ENCODE data around the gene PURA.
A peak's percentile ranks its signal among the peaks of the same experiment; 100 is the strongest.

Gene PURA

GRCh38 chr5:140109759-140110645, 3.9 kb upstream of the PURA start:
- DNase-seq, result no peak

GRCh38 chr5:140110646-140110957, 3.3 kb upstream of the PURA start:
- DNase-seq, result no peak

- DNase-seq, result no peak
Measured at GRCh38 chr5:140111011-140111858, 2.7 kb upstream of the PURA start.

- no peak for DNase-seq
Measured at GRCh38 chr5:140111859-140112551, 1.9 kb upstream of the PURA start.

GRCh38 chr5:140112685-140113179, 1.2 kb upstream of the PURA start:
- no peak for DNase-seq

GRCh38 chr5:140113180-140113698, 670 bp upstream of the PURA start:
- DNase-seq, result peak; percentile 26

GRCh38 chr5:140114341-140115185, 654 bp downstream of the PURA start:
- peak; percentile 35 for DNase-seq

GRCh38 chr5:140115186-140115500, 1.2 kb downstream of the PURA start:
- no peak for DNase-seq

GRCh38 chr5:140116716-140117115, 2.8 kb downstream of the PURA start:
- DNase-seq, result no peak

GRCh38 chr5:140117523-140117922, 3.6 kb downstream of the PURA start:
- DNase-seq, result no peak

- DNase-seq, result no peak
Measured at GRCh38 chr5:140118302-140118936, 4.5 kb downstream of the PURA start.

- DNase-seq, result no peak
Measured at GRCh38 chr5:140125637-140126036, 11.7 kb downstream of the PURA start, which contains the start of gene IGIP. Gene IGIP, plus strand, starts transcription at chr5:140125937. Its CDS starts 2,540 bp downstream, at chr5:140128477.

- no peak for DNase-seq
Measured at GRCh38 chr5:140126315-140127012, 12.6 kb downstream of the PURA start.

- DNase-seq, result no peak
Measured at GRCh38 chr5:140128376-140128775, 14.5 kb downstream of the PURA start.

- no peak for DNase-seq
Measured at GRCh38 chr5:140130949-140131733, 17.2 kb downstream of the PURA start.

GRCh38 chr5:140131967-140132409, 18.1 kb downstream of the PURA start:
- no peak for DNase-seq

- DNase-seq, result no peak
Measured at GRCh38 chr5:140133514-140134167, 19.7 kb downstream of the PURA start.

GRCh38 chr5:140134277-140134935, 20.5 kb downstream of the PURA start:
- no peak for DNase-seq

- DNase-seq, result no peak
Measured at GRCh38 chr5:140135127-140135526, 21.2 kb downstream of the PURA start.
